ENCODE results near the gene KDM4D.

DNA sequence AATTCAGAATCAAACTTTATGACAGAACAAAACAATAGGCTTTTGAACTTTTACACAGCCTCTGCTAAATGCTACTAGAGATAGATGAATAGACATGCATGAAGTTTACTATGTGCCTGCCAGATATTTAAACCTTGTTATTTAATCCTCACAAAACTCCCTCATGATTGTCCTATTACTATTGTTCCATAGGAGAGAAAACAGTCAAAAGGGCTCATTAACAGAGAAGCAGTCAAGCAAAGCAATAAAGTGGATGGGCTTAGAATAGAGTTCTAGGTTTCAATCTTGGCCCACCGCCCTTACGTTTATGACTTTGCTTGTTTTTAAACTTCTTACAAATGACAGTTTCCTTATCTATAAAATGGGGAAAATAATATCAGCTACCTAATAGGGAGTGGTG, 13.0 kb upstream of the KDM4D start:
- TF ChIP-seq, protein P1, sequence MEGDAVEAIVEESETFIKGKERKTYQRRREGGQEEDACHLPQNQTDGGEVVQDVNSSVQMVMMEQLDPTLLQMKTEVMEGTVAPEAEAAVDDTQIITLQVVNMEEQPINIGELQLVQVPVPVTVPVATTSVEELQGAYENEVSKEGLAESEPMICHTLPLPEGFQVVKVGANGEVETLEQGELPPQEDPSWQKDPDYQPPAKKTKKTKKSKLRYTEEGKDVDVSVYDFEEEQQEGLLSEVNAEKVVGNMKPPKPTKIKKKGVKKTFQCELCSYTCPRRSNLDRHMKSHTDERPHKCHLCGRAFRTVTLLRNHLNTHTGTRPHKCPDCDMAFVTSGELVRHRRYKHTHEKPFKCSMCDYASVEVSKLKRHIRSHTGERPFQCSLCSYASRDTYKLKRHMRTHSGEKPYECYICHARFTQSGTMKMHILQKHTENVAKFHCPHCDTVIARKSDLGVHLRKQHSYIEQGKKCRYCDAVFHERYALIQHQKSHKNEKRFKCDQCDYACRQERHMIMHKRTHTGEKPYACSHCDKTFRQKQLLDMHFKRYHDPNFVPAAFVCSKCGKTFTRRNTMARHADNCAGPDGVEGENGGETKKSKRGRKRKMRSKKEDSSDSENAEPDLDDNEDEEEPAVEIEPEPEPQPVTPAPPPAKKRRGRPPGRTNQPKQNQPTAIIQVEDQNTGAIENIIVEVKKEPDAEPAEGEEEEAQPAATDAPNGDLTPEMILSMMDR (IDR thresholded peaks at IDR 0.05; ENCODE audit: low read depth, low read length): no peak
- TF ChIP-seq EZH2phosphoT487 (IDR thresholded peaks at IDR 0.05; ENCODE audit: low read depth): no peak
